H1 (cell line): ENCODE data around the gene ECT2L. TPM values are rescaled to one million over a fixed set of nuclear protein-coding genes. Genes with fewer than 3 reads are reported as not detected.

Source experiments
- CTCF ChIA-PET: fragments of 300-600 bp; sonication (Branson Sonifier 250); formaldehyde crosslinking; loops from one replicate; lab custom pipeline; 2021; ENCODE audit not compliant: partially characterized antibody; lab: Charles Lee
- POLR2A ChIA-PET: fragments of 300-600 bp; sonication (Branson Sonifier 250); formaldehyde crosslinking; loops from one replicate; lab custom pipeline; 2021; ENCODE audit warnings: inconsistent platforms; ENCODE audit not compliant: partially characterized antibody; lab: Charles Lee
- DNase-seq, 2 experiments: peaks; one replicate each; pipeline versions ENCODE4 v3.0.0 to v3.0.0-alpha.2; 2010 to 2022; ENCODE audit warnings: low spot score in 2 of 2, low read depth in 1 of 2, mixed read lengths in 1 of 2
- FAIRE-seq: peaks from 2 replicates; lab custom pipeline; 2011; peaks lifted over from hg19 to GRCh38; lab: Jason Lieb, UNC
- H2AFZ ChIP-seq: 2 replicates; pipeline ENCODE4 v1.8.1; 2012; ENCODE audit warnings: low read length, inconsistent platforms
- H2AK5ac ChIP-seq: 2 replicates; pipeline ENCODE4 v1.6.1; 2013; ENCODE audit warnings: low read depth, low read length
- H2BK120ac ChIP-seq: replicated peaks from 2 replicates; pipeline ENCODE3; 2013; ENCODE audit warnings: low read depth, low read length, inconsistent platforms
- H2BK12ac ChIP-seq: 2 replicates; pipeline ENCODE4 v1.6.1; 2013; ENCODE audit warnings: low read depth, low read length
- H2BK15ac ChIP-seq: 2 replicates; pipeline ENCODE4 v1.6.1; 2013; ENCODE audit warnings: low read length
- H2BK20ac ChIP-seq: 2 replicates; pipeline ENCODE4 v1.6.1; 2013; ENCODE audit warnings: low read length
- H2BK5ac ChIP-seq: 2 replicates; pipeline ENCODE4 v1.6.1; 2013; ENCODE audit warnings: low read depth, low read length
- H3K14ac ChIP-seq: 2 replicates; pipeline ENCODE4 v1.6.1; 2013; ENCODE audit warnings: inconsistent platforms; ENCODE audit not compliant: insufficient read length
- H3K18ac ChIP-seq: 2 replicates; pipeline ENCODE4 v1.6.1; 2013; ENCODE audit warnings: low read length; ENCODE audit errors: extremely low read depth
- H3K23ac ChIP-seq: 2 replicates; pipeline ENCODE4 v1.6.1; 2013; ENCODE audit warnings: inconsistent platforms; ENCODE audit not compliant: insufficient read length
- H3K23me2 ChIP-seq: 2 replicates; pipeline ENCODE4 v1.6.1; 2013; ENCODE audit warnings: low read depth, low read length
- H3K27ac ChIP-seq: 2 replicates; pipeline ENCODE4 v1.6.1; 2011; ENCODE audit warnings: low read depth, low read length, inconsistent platforms
- H3K27me3 ChIP-seq, 4 experiments: replicated peaks in 1 of 4; 1 replicate in 1 of 4; 2 replicates in 3 of 4; pipeline versions ENCODE4 v1.6.1 to v1.8.1; 2011 to 2013; ENCODE audit warnings: low read length in 3 of 4, mild to moderate bottlenecking in 3 of 4, inconsistent platforms in 2 of 4, mixed read lengths in 2 of 4, moderate library complexity in 1 of 4; ENCODE audit not compliant: control insufficient read depth in 3 of 4, insufficient read depth in 3 of 4; ENCODE audit errors: extremely low read depth in 1 of 4
- H3K36me3 ChIP-seq, 4 experiments: 2 replicates each; pipeline versions ENCODE4 v1.6.1 to v1.8.1; 2011 to 2013; ENCODE audit warnings: mild to moderate bottlenecking in 4 of 4, low read length in 3 of 4, moderate library complexity in 2 of 4, control low read depth in 1 of 4, inconsistent platforms in 1 of 4; ENCODE audit not compliant: insufficient read depth in 4 of 4, control insufficient read depth in 2 of 4
- H3K4ac ChIP-seq: replicated peaks from 2 replicates; pipeline ENCODE3; 2013; ENCODE audit warnings: low read length, low read depth, mixed read lengths, inconsistent platforms; ENCODE audit not compliant: insufficient read length
- H3K4me1 ChIP-seq, 4 experiments: replicated peaks in 1 of 4; 1 replicate in 1 of 4; 2 replicates in 3 of 4; pipeline versions ENCODE4 v1.6.1 to v1.8.1; 2011 to 2013; ENCODE audit warnings: low read length in 3 of 4, inconsistent platforms in 2 of 4, mixed read lengths in 1 of 4; ENCODE audit not compliant: insufficient read depth in 4 of 4, control insufficient read depth in 3 of 4
- H3K4me2 ChIP-seq, 2 experiments: 2 replicates each; pipeline versions ENCODE4 v1.6.1 to v1.8.1; 2011 to 2013; ENCODE audit warnings: low read depth in 2 of 2, low read length in 2 of 2, control low read depth in 1 of 2, inconsistent platforms in 1 of 2, mild to moderate bottlenecking in 1 of 2; ENCODE audit not compliant: insufficient read depth in 1 of 2
- H3K4me3 ChIP-seq, 4 experiments: fragments of 200-600, 300-600 bp in 1 of 4; sonication (generic), shearing (Covaris generic), sonication (Bioruptor Twin) in 1 of 4; 2 replicates each; pipeline versions ENCODE4 v1.5.1 to v1.8.1; 2011 to 2016; ENCODE audit warnings: low read length in 4 of 4, low read depth in 3 of 4, control low read depth in 2 of 4, inconsistent platforms in 2 of 4, mild to moderate bottlenecking in 2 of 4, mixed read lengths in 1 of 4, moderate library complexity in 1 of 4; ENCODE audit not compliant: insufficient read depth in 2 of 4; ENCODE audit errors: extremely low read depth in 1 of 4
- H3K56ac ChIP-seq: replicated peaks from 2 replicates; pipeline ENCODE3; 2013; ENCODE audit warnings: low read depth, mild to moderate bottlenecking, mixed read lengths, low read length, inconsistent platforms; ENCODE audit not compliant: insufficient read length
- H3K79me1 ChIP-seq: 2 replicates; pipeline ENCODE4 v1.6.1; 2013; ENCODE audit warnings: low read depth, low read length, control low read depth
- H3K79me2 ChIP-seq, 2 experiments: 2 replicates each; pipeline versions ENCODE4 v1.6.1 to v1.8.1; 2012 to 2013; ENCODE audit warnings: low read length in 2 of 2, mild to moderate bottlenecking in 2 of 2, inconsistent platforms in 1 of 2; ENCODE audit not compliant: insufficient read depth in 2 of 2, control insufficient read depth in 1 of 2
- H3K9ac ChIP-seq, 4 experiments: replicated peaks in 1 of 4; 1 replicate in 1 of 4; 2 replicates in 3 of 4; pipeline versions ENCODE4 v1.6.1 to v1.8.1; 2011 to 2013; ENCODE audit warnings: low read depth in 3 of 4, low read length in 3 of 4, control low read depth in 2 of 4, mild to moderate bottlenecking in 2 of 4, moderate library complexity in 2 of 4, inconsistent platforms in 1 of 4; ENCODE audit errors: extremely low read depth in 1 of 4
- H3K9me3 ChIP-seq, 2 experiments: 2 replicates each; pipeline versions ENCODE4 v1.6.1 to v1.8.1; 2012 to 2013; ENCODE audit warnings: mild to moderate bottlenecking in 2 of 2, moderate library complexity in 2 of 2, control low read depth in 1 of 2, inconsistent platforms in 1 of 2, low read depth in 1 of 2, low read length in 1 of 2, mixed read lengths in 1 of 2; ENCODE audit not compliant: insufficient read depth in 2 of 2
- H4K20me1 ChIP-seq, 2 experiments: replicated peaks in 1 of 2; 2 replicates each; pipeline versions ENCODE3 to v1.8.1; 2011 to 2013; ENCODE audit warnings: inconsistent platforms in 2 of 2, low read length in 2 of 2, mild to moderate bottlenecking in 1 of 2; ENCODE audit not compliant: insufficient read depth in 2 of 2, control insufficient read depth in 1 of 2
- H4K5ac ChIP-seq: 2 replicates; pipeline ENCODE4 v1.6.1; 2013; ENCODE audit warnings: low read length, low read depth, mixed read lengths, inconsistent platforms; ENCODE audit not compliant: insufficient read length
- H4K8ac ChIP-seq: 2 replicates; pipeline ENCODE4 v1.8.0; 2013; ENCODE audit warnings: mild to moderate bottlenecking, moderate library complexity, low read length, inconsistent platforms; ENCODE audit not compliant: insufficient read depth; ENCODE audit errors: extremely low read depth
- H4K91ac ChIP-seq: replicated peaks from 2 replicates; pipeline ENCODE3; 2013; ENCODE audit warnings: low read length, mixed read lengths, inconsistent platforms; ENCODE audit not compliant: insufficient read length
- BRCA1 ChIP-seq: IDR thresholded peaks from 2 replicates; pipeline ENCODE4 v1.6.1; 2012; ENCODE audit warnings: low read depth, low read length, improper control_type of control experiment
- EGR1 ChIP-seq: IDR thresholded peaks from 2 replicates; pipeline ENCODE4 v1.6.1; 2011; ENCODE audit warnings: low read depth, low read length, borderline replicate concordance
- HDAC2 ChIP-seq, 2 experiments: fragments of 300-600 bp in 1 of 2; sonication (generic) in 1 of 2; IDR thresholded peaks; 2 replicates each; pipeline ENCODE4 v1.6.1; 2011 to 2012; ENCODE audit warnings: low read depth in 2 of 2, low read length in 2 of 2, mild to moderate bottlenecking in 2 of 2, moderate library complexity in 2 of 2, borderline replicate concordance in 1 of 2, inconsistent platforms in 1 of 2
- RNF2 ChIP-seq: fragments of 200-900, 300-1000 bp; sonication (generic); IDR thresholded peaks from 2 replicates; pipeline ENCODE4 v1.7.1; 2016; ENCODE audit warnings: borderline replicate concordance, low read depth, mild to moderate bottlenecking, antibody characterized with exemption, low read length; ENCODE audit not compliant: poor library complexity, severe bottlenecking; ENCODE audit errors: missing control alignments
- SP2 ChIP-seq: IDR thresholded peaks from 2 replicates; pipeline ENCODE4 v1.6.1; 2012; ENCODE audit warnings: mild to moderate bottlenecking, low read length, inconsistent platforms
- SP4 ChIP-seq: IDR thresholded peaks from 2 replicates; pipeline ENCODE4 v1.6.1; 2012; ENCODE audit warnings: low read length, inconsistent platforms
- SRF ChIP-seq: IDR thresholded peaks from 2 replicates; pipeline ENCODE4 v1.6.1; 2011; ENCODE audit warnings: mild to moderate bottlenecking, low read depth, low read length, moderate library complexity
- WGBS, 2 experiments: shearing (Covaris generic) in 1 of 2; methylation state at CpG; one replicate each; pipeline versions ENCODE4 v1.1.6 to v1.1.7; 2013 to 2015; ENCODE audit warnings: low lambda C conversion rate in 2 of 2, mixed read lengths in 2 of 2, inconsistent platforms in 1 of 2, low coverage in 1 of 2, missing lambda C conversion rate in 1 of 2; ENCODE audit not compliant: insufficient replicate concordance in 2 of 2, insufficient coverage in 1 of 2, insufficient read length in 1 of 2; ENCODE audit errors: extremely low coverage in 1 of 2, missing lambda C conversion rate in 1 of 2; 5-methylcytosine and 5-hydroxymethylcytosine counted together
- polyA plus RNA-seq, 7 experiments: library from polyadenylated mRNA; depleted of rRNA in 3 of 7; stranded (reverse) in 5 of 7; unstranded in 2 of 7; fragments of >200 nt in 5 of 7; fragments of 200-250 nt in 2 of 7; gene quantifications; 1 replicate in 5 of 7; 2 replicates in 1 of 7; 4 replicates in 1 of 7; pipeline versions ENCODE4 v1.2.1 to v1.2.3, GENCODE V29; 2011 to 2013; ENCODE audit warnings: missing spikeins in 2 of 7, mixed read lengths in 2 of 7
- total RNA-seq: library from RNA; stranded (reverse); fragmentation: NEBNext Ultra II Directional; extraction: Animal tissue kit (Norgen Biotek cat#: 25700); gene quantifications from 2 replicates; pipeline ENCODE4 v1.2.1, GENCODE V29; 2021
- TF ChIP-seq, protein P1 (sequence below): IDR thresholded peaks from 2 replicates; pipeline ENCODE4 v1.6.1; 2012; ENCODE audit warnings: inconsistent platforms

The ECT2L gene
- total and polyA plus RNA-seq, 2 of the 8 experiments (the other 6 are each of a cell fraction or from before 2014, with no cell fraction given), result not detected

DNA sequence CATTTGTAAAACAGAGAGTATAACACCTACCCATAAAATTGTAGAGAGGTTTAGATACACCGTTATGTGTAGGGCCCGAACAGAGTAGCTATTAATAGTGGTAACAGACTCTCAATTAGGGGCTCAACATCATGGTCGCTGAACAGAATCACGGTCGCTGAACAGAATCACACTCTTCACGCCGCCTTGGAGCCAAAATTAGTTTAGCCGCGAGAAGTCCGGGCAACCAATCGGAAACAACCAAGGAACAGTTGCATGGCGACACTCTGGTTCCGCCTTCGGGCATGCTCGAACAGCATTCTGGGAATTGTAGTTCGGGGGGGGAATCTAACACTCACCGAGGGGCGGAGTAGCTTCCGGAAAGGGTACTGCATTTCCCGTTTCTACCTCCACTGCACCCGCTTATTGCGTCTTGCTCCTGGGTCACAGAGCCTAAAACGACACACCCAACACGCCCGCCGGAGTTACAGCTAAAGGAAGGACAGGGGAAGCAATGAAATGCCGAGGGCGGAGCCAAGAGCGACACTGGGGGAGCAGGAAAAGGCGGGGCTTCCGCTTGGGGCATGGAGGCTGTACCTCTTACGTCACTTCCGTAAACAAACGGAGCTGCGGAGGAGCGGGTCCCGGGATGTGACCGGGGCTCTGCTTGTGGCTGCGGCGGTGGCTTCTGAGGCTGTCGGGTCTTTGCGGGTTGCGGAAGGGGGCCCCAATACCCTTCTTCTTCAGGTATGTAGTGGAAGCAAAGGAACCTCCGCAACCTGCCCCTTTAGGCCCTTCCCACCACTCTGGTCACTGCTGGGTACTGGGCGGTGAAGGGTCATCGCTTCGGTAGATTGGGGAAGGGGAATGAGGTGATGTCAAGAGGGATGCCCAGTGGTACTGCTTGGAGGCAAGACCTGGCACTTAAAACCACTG is 22.5 kb upstream of the ECT2L start, which contains the start of gene CCDC28A:
TSS of gene CCDC28A (plus strand) at position 593 of the 915 bp plus-strand sequence. CDS start 2,352 bp downstream, outside the sequence.
- no peaks in the 10 kb centered on the region for H4K20me1 ChIP-seq
- no peaks in the 10 kb centered on the region for H3K79me2 ChIP-seq
- CTCF ChIA-PET, result interaction anchor here (0.6 to 1.0 kb wide), 4 partner anchors 14 to 183 kb away, joined by 3 to 4 read pairs (median 3); no protein-coding TSS in a partner anchor
- TF ChIP-seq SP4 (peak; percentile 55; the same call in 1 of the 2 replicates), SRF (no peak), HDAC2 (IDR thresholded peaks at IDR 0.05; ENCODE audit: borderline replicate concordance in 1 of 2, low read depth in 2 of 2, low read length in 2 of 2) (0 out of 4 replicates have a peak, but pooled peaks of 1 of the 2 experiments have one; percentile 41), BRCA1 (peak; percentile 57), EGR1 (no peak), SP2 (peak; percentile 12), RNF2 (no peak)
- TF ChIP-seq, protein P1, sequence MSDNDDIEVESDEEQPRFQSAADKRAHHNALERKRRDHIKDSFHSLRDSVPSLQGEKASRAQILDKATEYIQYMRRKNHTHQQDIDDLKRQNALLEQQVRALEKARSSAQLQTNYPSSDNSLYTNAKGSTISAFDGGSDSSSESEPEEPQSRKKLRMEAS, result peak; percentile 14

More for the DNA sequence above, 22.5 kb upstream of the ECT2L start, which contains the start of gene CCDC28A:
- H3K9ac ChIP-seq, result peak within 1 kb of the TSS; percentile 75 to 90 (median 86)
- no peak within 1 kb of the TSS for H2AK5ac ChIP-seq
- POLR2A ChIA-PET, result interaction anchor here (0.7 to 1.7 kb wide), 6 partner anchors 21 to 522 kb away, joined by 3 to 8 read pairs (median 4); no protein-coding TSS in a partner anchor
- H3K9me3 ChIP-seq, result no peaks in the 10 kb centered on the region
- H3K23ac ChIP-seq, result no peak within 1 kb of the TSS
- H3K4ac ChIP-seq, result no peak within 1 kb of the TSS
- H3K14ac ChIP-seq, result no peak within 1 kb of the TSS
- peak within 1 kb of the TSS; percentile 92 for H3K56ac ChIP-seq
- peak within 1 kb of the TSS; percentile 99 for H2AFZ ChIP-seq
- DNase-seq (peak; percentile 81 to 94), FAIRE-seq (peak; percentile 98)
- H3K4me3 ChIP-seq, result peak within 1 kb of the TSS; percentile 77 to 96 (median 88)
- H3K4me1 ChIP-seq, result no peaks in the 10 kb centered on the region
- H3K79me1 ChIP-seq, result no peaks in the 10 kb centered on the region
- H4K8ac ChIP-seq, result peak within 1 kb of the TSS; percentile 75; the same call in 1 of the 2 replicates
- peak within 1 kb of the TSS; percentile 99 for H4K5ac ChIP-seq
- no peak within 1 kb of the TSS for H2BK120ac ChIP-seq
- WGBS, 2 experiments, result 2% methylated on average over 47 of the region's 47 CpGs; no CpG with 5 or more reads in 1 of the 2 experiments
- no peaks in the 10 kb centered on the region for H3K36me3 ChIP-seq
- H2BK5ac ChIP-seq, result peak within 1 kb of the TSS; percentile 99
- peak within 1 kb of the TSS; percentile 61 to 85 for H3K4me2 ChIP-seq
- H3K27ac ChIP-seq, result peak within 1 kb of the TSS; percentile 96
- H2BK20ac ChIP-seq, result peak within 1 kb of the TSS; percentile 38; the same call in 1 of the 2 replicates
- H4K91ac ChIP-seq, result peak within 1 kb of the TSS; percentile 70
- no peaks in the 10 kb centered on the region for H3K27me3 ChIP-seq
- H3K23me2 ChIP-seq, result peaks cover 3% of the 10 kb centered on the region; the same call in 1 of the 2 replicates
- peak within 1 kb of the TSS; percentile 100 for H3K18ac ChIP-seq
- H2BK15ac ChIP-seq, result peak within 1 kb of the TSS; percentile 50; the same call in 1 of the 2 replicates
- peak within 1 kb of the TSS; percentile 99 for H2BK12ac ChIP-seq
